ENCODE measurements around the gene TPRG1L. TPM values are rescaled to one million over a fixed set of nuclear protein-coding genes. Genes with fewer than 3 reads are reported as not detected.

The TPRG1L gene
- total RNA-seq, 1 experiment from 2014 or later = 21.9 TPM

- ChIA-PET POLR2A (no interaction called here), CTCF (no interaction called here)
- DNase-seq (ENCODE audit: unreplicated experiment) = no peak
- Mint-ChIP-seq H3K4me1 (ENCODE audit: insufficient read depth, unreplicated experiment) (peaks cover 13% of the 10 kb centered on the region), H3K4me3 (ENCODE audit: unreplicated experiment) (no peak overlapping the region), H3K27me3 (ENCODE audit: insufficient read depth, unreplicated experiment) (no peaks in the 10 kb centered on the region), H3K27ac (ENCODE audit: low read depth, unreplicated experiment) (no peak overlapping the region), H3K36me3 (ENCODE audit: insufficient read depth, unreplicated experiment) (no peaks in the 10 kb centered on the region), H3K9me3 (ENCODE audit: unreplicated experiment) (no peaks in the 10 kb centered on the region)
- intact Hi-C loops (cut with micrococcal nuclease) = no loop called here
- no TSS peak for BruUV-seq (replicated peaks)
- no peak for TF ChIP-seq CTCF (IDR thresholded peaks at IDR 0.05; ENCODE audit: unreplicated experiment)
Measured at GRCh38 chr1:3673381-3674099, 48.7 kb downstream of the TPRG1L start.

GRCh38 chr1:3674100-3675094 is 49.6 kb downstream of the TPRG1L start:
- TF ChIP-seq CTCF (IDR thresholded peaks at IDR 0.05; ENCODE audit: unreplicated experiment) = no peak
- Mint-ChIP-seq H3K9me3 (ENCODE audit: unreplicated experiment) (no peaks in the 10 kb centered on the region), H3K4me1 (ENCODE audit: insufficient read depth, unreplicated experiment) (peaks cover 13% of the 10 kb centered on the region), H3K27me3 (ENCODE audit: insufficient read depth, unreplicated experiment) (peaks cover 6% of the 10 kb centered on the region), H3K36me3 (ENCODE audit: insufficient read depth, unreplicated experiment) (no peaks in the 10 kb centered on the region), H3K4me3 (ENCODE audit: unreplicated experiment) (no peak overlapping the region), H3K27ac (ENCODE audit: low read depth, unreplicated experiment) (no peak overlapping the region)
- DNase-seq (ENCODE audit: unreplicated experiment) = no peak
- intact Hi-C loops (cut with micrococcal nuclease) = no loop called here
- CTCF ChIA-PET = no interaction called here
- POLR2A ChIA-PET = no interaction called here
- BruUV-seq (replicated peaks) = no TSS peak

GRCh38 chr1:3675436-3675835 is 50.6 kb downstream of the TPRG1L start:
- Mint-ChIP-seq H3K27me3 (ENCODE audit: insufficient read depth, unreplicated experiment) (peaks cover 11% of the 10 kb centered on the region), H3K4me1 (ENCODE audit: insufficient read depth, unreplicated experiment) (peaks cover 20% of the 10 kb centered on the region), H3K9me3 (ENCODE audit: unreplicated experiment) (no peaks in the 10 kb centered on the region), H3K27ac (ENCODE audit: low read depth, unreplicated experiment) (no peak overlapping the region), H3K36me3 (ENCODE audit: insufficient read depth, unreplicated experiment) (no peaks in the 10 kb centered on the region), H3K4me3 (ENCODE audit: unreplicated experiment) (no peak overlapping the region)
- DNase-seq (ENCODE audit: unreplicated experiment) = no peak
- BruUV-seq (replicated peaks) = no TSS peak
- CTCF ChIA-PET = no interaction called here
- TF ChIP-seq CTCF (IDR thresholded peaks at IDR 0.05; ENCODE audit: unreplicated experiment) = no peak
- POLR2A ChIA-PET = no interaction called here
- intact Hi-C loops (cut with micrococcal nuclease) = no loop called here

Data from MCF 10A (cell line).